ENCODE measurements around the gene DPP9. TPM values are rescaled to one million over a fixed set of nuclear protein-coding genes. Genes with fewer than 3 reads are reported as not detected.

The DPP9 gene
- total and polyA plus RNA-seq, 2 of the 13 experiments (the other 11 are each of a cell fraction or from before 2014, with no cell fraction given) = 8.4 to 25.8 TPM

- peak; percentile 61; the same call in 1 of the 2 replicates for TF ChIP-seq ELF3 (CRISPR knock-in tag; IDR thresholded peaks at IDR 0.05)
- peak; percentile 88 for TF ChIP-seq NFYB (CRISPR knock-in tag; IDR thresholded peaks at IDR 0.05)
- TF ChIP-seq AGO1 (IDR thresholded peaks at IDR 0.05; ENCODE audit: low read depth, low read length, poor library complexity, severe bottlenecking) = no peak
- TF ChIP-seq LCORL (IDR thresholded peaks at IDR 0.05) = no peak
- no peak for TF ChIP-seq LCORL (CRISPR knock-in tag; IDR thresholded peaks at IDR 0.05)
- no peak for TF ChIP-seq ZBTB40 (IDR thresholded peaks at IDR 0.05)
- no peak; the same call in 1 of the 2 replicates for TF ChIP-seq ZBTB40 (CRISPR knock-in tag; IDR thresholded peaks at IDR 0.05)
- TF ChIP-seq EEA1 (CRISPR knock-in tag; IDR thresholded peaks at IDR 0.05; ENCODE audit: borderline replicate concordance) = no peak
- TF ChIP-seq, protein P1, sequence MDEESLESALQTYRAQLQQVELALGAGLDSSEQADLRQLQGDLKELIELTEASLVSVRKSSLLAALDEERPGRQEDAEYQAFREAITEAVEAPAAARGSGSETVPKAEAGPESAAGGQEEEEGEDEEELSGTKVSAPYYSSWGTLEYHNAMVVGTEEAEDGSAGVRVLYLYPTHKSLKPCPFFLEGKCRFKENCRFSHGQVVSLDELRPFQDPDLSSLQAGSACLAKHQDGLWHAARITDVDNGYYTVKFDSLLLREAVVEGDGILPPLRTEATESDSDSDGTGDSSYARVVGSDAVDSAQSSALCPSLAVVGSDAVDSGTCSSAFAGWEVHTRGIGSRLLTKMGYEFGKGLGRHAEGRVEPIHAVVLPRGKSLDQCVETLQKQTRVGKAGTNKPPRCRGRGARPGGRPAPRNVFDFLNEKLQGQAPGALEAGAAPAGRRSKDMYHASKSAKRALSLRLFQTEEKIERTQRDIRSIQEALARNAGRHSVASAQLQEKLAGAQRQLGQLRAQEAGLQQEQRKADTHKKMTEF (CRISPR knock-in tag; IDR thresholded peaks at IDR 0.05) = peak; percentile 77
- TF ChIP-seq SAP130 (CRISPR knock-in tag; IDR thresholded peaks at IDR 0.05; ENCODE audit: low read depth) = peak; percentile 96
- TF ChIP-seq, protein P2, sequence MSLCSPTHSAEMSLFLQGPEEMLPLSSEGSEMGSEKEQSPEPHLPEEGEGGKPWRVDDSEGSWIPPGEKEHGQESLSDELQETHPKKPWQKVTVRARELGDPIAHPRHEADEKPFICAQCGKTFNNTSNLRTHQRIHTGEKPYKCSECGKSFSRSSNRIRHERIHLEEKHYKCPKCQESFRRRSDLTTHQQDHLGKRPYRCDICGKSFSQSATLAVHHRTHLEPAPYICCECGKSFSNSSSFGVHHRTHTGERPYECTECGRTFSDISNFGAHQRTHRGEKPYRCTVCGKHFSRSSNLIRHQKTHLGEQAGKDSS (CRISPR knock-in tag; IDR thresholded peaks at IDR 0.05; ENCODE audit: borderline replicate concordance, low read depth) = 0 out of 2 replicates have a peak, but pooled peaks have one; percentile 43
- TF ChIP-seq ZMYM2 (CRISPR knock-in tag; IDR thresholded peaks at IDR 0.05) = no peak
- TF ChIP-seq CREB1 (IDR thresholded peaks at IDR 0.05) = peak; percentile 34; the same call in 1 of the 2 replicates
- no peak for TF ChIP-seq CREB1 (CRISPR knock-in tag; IDR thresholded peaks at IDR 0.05)
- peak; percentile 61 for TF ChIP-seq ASH2L (IDR thresholded peaks at IDR 0.05; ENCODE audit: insufficient read length, low read depth, low read length)
- TF ChIP-seq NCOA2 (CRISPR knock-in tag; IDR thresholded peaks at IDR 0.05) = peak; percentile 55
- TF ChIP-seq MIXL1 (CRISPR knock-in tag; IDR thresholded peaks at IDR 0.05) = peak; percentile 98
- peak; percentile 90 for TF ChIP-seq MIER2 (CRISPR knock-in tag; IDR thresholded peaks at IDR 0.05)
- TF ChIP-seq ONECUT2 (CRISPR knock-in tag; IDR thresholded peaks at IDR 0.05) = no peak
Observed at GRCh38 chr19:4759388-4760284, 36.0 kb upstream of the DPP9 start (continued).
